ENCODE measurements around the gene LRRC4C.

- TF ChIP-seq CTCF (IDR thresholded peaks at IDR 0.05) = no peak
- TF ChIP-seq POLR2A (IDR thresholded peaks at IDR 0.05) = no peak
These were observed 1024.5 kb downstream of the LRRC4C start for GRCh38 chr11:40434926-40435325.
